NCI-H526 (cell line): Measurements from ENCODE around the gene SRGAP3.
"Not testable (repeated sequence)": the region's sequence is repeated elsewhere in the genome, so short reads cannot be mapped to it uniquely, and the experiment has no call there.

Source experiments
- DNase-seq, 2 experiments: peaks; one replicate each; lab custom pipeline; 2025; lab: John Stamatoyannopoulos, UW

The SRGAP3 gene

DNA sequence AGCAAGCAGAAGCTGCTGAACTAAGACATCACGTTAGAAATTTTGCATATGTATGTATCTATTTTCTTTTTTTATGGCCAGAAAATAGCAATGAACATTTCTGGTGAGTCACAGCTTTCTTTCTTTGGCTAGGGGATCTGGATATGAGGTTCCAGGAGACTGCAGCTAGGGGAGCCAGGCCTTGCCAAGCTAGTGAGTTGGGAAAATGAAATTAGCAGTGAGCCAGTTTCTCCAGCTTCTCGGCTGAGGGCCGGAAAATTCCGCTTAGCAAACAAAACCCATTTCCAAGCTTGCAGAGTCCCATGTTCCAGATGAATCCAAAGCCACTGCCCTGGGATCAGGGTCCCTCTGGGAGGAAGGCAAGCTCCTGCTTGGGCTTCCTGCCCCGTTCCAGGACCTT lies 137.6 kb downstream of the SRGAP3 start:
- DNase-seq, result no peak

GRCh38 chr3:9111417-9111816 lies 138.0 kb downstream of the SRGAP3 start:
- no peak for DNase-seq

DNA sequence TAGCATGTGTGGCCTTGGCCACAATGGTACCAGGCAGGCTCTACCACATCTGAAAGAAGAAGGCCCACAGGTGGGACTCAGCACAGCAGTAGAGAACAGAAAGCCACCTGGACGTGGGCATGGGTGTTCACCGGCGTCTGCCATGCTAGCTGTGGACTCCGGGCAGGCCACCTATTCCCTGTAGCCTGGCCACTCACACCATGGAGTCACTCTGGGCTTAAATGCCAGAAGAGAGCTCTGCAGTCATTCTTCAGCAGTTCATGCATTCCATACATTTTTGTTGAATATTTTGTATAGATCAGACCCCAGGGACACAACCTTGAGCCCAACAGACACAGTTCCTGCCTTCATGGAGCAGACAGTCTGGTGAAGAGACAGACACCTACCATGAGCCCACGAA lies 138.6 kb downstream of the SRGAP3 start:
- DNase-seq, result no peak

DNA sequence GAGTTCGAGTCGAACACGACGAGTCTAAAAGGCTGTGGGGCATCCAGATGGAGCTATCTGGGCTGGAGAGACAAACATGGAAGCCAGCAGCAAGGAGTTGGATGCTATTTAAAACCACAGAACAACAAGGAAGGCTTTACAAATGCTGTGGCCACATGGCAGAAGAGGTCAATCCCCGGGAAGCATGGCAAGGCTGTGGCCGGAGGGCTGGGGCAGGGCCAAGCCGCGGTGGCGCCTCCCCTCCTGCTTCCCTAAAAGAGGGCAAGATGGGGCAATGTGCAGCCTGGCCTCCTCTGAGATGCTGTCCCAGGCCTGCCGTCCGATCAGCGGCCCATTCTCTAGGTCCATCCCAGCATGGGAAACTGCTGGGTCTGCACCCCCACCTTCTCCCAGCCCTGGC lies 139.1 kb downstream of the SRGAP3 start:
- no peak for DNase-seq

DNA sequence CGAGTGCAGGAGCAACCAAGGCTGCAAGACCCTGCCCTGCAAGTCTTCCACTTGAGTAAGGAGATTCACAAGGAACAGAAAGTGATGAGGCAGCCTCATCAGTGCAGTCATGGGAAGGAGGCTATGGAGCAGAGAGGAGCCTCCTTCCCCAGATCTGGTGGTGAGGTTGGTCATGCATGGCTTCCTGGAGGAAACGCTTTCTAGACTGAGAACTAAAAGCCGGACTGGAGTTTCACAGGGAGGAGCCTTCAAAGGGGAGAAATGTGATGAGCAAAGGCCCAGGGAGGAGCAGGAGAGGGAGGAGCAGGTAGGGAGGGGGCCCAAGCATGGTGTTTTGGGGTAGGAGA lies 139.9 kb downstream of the SRGAP3 start:
- no peak for DNase-seq

- DNase-seq, result no peak
These were observed 140.4 kb downstream of the SRGAP3 start for GRCh38 chr3:9108876-9109567.

DNA sequence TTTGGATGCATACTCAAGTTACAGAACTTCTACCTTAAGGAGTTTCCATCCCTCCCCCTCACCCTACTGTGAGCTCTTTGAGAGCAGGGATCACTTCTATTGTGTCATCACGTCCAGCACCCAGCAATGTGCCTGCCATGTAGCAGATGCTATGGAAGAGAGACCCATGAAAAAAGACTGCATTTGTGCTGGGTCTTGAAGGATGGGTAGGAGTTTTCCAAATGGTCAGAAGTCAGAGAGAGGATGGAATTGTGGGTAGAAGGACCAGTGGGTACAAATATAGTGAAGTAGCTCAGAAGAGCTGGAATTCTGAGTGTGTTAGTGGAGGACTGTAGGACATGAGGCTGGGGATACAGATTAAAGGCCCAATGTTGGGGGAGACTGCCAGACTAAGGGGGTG lies 141.7 kb downstream of the SRGAP3 start:
- DNase-seq, result no peak

DNA sequence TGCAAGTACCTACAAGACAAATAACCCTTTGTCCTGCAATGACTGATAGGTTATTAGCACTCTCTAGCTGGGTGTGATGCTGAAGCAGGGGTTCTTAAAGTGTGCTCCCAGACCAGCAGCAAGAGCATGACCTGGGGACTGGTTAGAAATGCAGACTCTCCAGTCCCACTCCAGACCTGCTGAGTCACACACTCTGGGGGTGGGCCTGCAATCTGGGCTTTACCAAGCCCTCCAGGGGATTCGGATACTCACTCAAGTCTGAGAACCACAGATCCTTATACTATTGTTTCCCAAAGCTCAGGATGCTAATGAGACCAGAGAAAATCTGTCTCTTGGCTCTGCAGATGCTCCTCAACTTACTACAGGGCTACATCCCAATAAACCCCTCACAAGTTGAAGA lies 144.0 kb downstream of the SRGAP3 start:
- no peak for DNase-seq

DNA sequence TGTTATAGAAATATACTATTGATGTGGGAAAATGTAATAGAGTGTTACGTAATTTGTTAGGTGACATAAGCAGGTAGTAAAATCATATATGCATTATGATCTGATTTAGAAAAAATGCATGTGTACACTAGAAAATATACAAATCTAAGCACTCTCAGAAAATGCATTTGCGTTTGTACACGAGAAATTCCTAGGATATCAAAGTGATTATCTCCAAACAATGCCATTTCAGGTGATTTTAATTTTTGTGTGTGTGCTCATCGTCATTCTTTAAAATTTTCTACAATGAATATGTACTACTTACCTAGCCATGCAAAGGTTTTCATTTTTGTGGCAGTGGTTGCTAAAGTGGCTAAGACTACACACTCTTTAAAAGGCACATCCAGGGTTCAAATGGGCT lies 145.3 kb downstream of the SRGAP3 start:
- DNase-seq, result no peak

DNA sequence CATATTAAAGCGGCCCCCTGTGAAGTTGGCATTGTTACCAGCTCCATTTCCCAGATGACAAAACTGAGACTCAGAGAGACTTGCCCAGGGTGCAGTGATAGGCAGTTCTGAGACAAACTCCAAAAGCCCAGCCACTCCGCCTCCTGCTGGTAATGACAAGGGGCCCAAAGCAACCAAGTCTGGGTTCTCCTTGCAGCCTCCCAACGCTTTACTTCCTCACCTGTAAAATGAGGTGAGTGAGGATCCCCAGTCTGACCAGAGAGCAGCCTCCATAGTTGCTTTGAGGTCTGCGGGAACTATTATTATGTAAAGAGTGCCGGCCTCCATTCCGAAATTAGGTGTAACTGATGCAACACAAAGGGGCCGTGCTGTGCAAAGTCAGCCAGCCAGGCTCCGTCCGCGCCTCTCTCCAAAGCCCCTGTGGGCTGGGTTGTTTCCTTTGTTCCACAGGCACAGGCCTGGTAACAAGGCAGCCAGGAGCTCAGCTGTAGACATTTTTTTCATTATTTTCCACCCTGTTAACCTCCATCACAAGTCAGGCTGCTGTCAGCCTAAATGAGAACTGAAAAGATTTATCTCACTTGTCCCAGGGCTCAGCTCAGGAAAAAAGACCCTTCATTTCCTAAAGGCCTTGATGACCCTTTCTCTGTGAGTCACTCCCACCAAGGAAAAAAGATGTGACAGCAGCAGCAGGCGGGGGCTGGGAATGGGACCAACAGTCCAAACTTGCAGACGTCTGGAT lies 147.0 kb downstream of the SRGAP3 start:
- DNase-seq, result no peak

DNA sequence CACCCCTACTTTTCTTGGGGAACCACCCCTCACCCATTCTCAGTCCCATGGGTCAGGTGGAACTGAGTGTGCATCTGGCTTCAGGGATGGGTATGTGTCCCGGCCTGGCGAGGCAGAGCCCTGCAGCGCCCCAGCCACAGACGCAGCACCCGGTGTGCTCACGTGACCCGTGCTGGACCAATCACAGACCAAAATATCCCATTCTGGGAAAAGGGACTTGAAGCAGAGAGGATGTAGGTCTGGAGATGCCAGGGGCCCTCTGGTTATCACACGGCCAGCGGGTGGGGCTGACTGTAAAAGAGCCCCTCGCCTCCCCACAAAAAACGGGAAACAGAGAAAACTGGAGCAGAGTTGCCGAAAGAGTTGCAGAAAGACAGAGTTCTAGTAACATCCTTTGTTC lies 148.2 kb downstream of the SRGAP3 start:
- no peak for DNase-seq

DNA sequence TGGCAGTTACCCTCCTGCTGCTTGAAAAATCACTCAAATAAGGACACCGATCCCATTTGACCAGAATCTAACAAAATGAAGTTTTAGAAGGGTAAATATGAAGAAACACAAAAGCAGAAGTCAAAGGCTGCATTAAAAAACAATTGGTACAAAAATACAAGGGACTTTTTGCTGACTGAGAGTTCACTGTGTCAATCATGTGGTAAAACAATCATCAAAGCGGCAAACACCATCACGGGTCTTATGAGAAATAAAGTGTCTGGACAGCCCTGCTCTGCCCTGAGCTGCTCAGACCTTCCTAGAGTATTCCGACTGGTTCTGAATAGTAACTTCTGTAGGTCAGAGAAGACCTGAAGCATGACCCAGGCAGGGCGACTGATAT lies 148.9 kb downstream of the SRGAP3 start:
- DNase-seq, result no peak

- no peak for DNase-seq
These were observed 149.5 kb downstream of the SRGAP3 start for GRCh38 chr3:9099702-9100512.

DNA sequence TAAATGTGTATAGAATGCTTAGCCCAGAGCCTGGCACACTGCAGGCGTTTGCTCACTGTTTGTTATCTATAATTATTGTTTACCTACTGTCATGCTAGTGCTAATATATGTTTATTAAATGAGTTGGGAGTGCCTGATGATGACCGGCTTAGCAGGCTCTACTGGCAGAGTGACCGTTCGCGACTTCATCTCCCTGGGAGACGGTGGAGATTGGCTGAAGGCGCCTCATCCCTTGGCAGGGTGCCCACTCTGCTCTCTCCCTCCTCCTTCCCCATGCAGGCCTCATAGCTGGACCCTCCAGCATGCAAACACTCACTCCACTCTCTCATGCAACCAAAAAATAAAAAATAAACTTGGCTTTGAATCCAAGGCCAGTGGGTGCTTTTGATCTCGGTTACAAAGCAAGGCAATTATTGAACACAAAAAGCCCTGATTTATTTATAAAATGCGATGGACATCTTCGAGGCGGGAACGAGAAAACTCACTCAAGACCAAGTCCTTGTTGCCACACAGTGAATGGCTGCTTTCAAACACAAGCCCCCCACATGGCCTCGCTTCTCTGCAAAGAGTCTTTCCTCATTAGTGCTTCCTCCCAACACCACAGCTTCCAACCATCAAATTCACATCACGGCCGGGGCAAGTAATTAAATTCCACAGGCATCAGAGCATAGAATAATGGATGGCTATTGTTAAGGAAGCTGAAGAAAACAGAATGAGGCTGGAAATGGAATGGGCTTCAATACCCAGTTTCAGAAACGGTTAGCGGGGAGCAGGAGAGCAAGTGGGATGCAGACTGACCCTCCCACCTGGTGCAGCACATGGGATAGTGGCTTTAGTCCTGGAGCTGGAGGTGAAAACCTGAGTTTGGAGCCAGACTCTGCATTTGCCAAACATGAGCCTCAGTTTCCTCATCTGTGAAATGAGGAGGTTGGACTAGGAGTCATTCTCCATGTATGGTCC lies 150.4 kb downstream of the SRGAP3 start:
- DNase-seq, result no peak

GRCh38 chr3:9097495-9097894 lies 152.0 kb downstream of the SRGAP3 start:
- DNase-seq, result no peak

DNA sequence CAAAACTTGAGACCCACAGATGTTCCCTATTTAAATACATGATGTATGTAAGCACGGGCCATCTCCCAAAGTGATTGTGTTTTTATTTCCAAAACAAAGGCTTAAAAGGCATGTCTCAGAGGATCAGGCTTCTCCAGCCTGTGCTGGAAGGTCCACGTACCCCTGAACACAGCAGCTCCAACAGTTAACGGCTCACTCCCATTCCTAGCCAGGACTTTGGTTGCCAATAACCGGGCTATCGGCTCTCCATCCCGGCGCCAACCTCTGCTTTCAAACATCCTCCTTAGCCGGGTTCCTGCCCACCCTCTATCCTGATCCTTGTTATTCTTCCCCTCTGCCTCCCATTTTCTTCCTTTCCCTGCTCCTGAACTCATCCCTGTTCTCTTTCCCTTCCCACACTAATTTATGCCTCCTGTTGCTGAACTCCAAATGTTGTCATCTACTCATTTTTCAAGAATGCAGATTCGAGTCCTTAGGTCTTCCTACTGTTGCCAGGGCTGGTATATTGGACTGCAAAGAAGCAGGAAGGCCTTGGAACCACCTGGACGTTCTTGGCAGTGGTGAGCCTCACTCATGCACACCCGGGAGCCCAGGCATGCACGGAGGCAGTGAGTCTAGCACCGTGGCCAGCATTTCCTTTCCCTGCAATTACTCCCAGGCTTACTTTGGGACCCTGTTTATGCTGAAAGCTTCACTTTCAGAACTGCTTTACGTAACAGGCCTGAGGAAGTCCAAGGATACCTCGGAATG lies 157.8 kb downstream of the SRGAP3 start:
- DNase-seq, result no peak

DNA sequence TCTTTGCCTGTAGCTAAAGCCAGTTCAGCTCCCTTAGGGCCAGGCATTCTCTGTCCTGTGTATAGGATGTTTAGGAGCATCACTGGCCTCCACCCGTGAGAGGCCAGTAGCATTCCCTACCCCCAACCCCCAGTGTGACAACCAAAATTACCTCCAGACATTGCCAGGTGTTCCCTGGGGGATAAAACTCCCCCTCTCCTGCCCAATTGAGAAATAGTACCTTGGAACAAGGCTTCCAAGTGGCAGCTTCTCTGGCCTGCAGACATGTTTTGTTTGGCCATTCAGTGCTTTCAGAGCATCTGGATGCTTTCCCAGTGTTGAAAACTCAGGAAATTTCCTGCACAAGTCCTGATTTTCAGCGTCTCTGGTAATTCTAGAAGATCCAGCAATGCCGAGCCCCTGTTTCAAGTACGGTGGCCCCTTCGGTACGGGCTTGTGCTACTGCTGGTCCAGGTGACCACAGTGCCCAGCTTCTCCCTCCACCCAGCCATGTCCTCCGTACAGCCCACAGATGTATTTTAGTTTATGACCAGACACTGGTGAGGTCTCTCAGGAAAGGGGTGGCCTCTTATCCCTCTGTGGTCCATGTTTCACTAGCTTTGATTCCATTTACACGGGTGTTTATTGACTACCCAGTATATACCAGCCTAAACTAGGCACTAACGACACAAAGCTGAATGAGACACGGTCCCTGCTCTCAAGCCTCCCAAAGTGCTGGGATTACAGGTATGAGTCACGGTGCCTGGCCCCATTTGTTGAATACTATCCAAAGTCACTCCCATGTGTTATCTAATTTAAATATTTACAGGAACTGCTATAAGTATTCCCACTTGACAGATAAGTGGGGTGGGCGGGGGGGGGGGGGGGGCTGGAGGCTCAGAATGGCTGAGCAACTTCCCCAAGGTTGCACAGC lies 160.7 kb downstream of the SRGAP3 start:
- DNase-seq, result no peak

GRCh38 chr3:9087831-9088413 lies 161.5 kb downstream of the SRGAP3 start:
- no peak for DNase-seq

GRCh38 chr3:9085428-9085827 lies 164.0 kb downstream of the SRGAP3 start:
- not testable (repeated sequence) for DNase-seq
